H1 (cell line): ENCODE data around the gene TMIGD1. TPM values are rescaled to one million over a fixed set of nuclear protein-coding genes. Genes with fewer than 3 reads are reported as not detected.
A peak's percentile ranks its signal among the peaks of the same experiment; 100 is the strongest.

ENCODE experiments used
- CTCF ChIA-PET: fragments of 300-600 bp; sonication (Branson Sonifier 250); formaldehyde crosslinking; loops from one replicate; lab custom pipeline; 2021; ENCODE audit not compliant: partially characterized antibody; lab: Charles Lee
- POLR2A ChIA-PET: fragments of 300-600 bp; sonication (Branson Sonifier 250); formaldehyde crosslinking; loops from one replicate; lab custom pipeline; 2021; ENCODE audit warnings: inconsistent platforms; ENCODE audit not compliant: partially characterized antibody; lab: Charles Lee
- DNase-seq, 2 experiments: peaks; one replicate each; pipeline versions ENCODE4 v3.0.0 to v3.0.0-alpha.2; 2010 to 2022; ENCODE audit warnings: low spot score in 2 of 2, low read depth in 1 of 2, mixed read lengths in 1 of 2
- FAIRE-seq: peaks from 2 replicates; lab custom pipeline; 2011; peaks lifted over from hg19 to GRCh38; lab: Jason Lieb, UNC
- H2AFZ ChIP-seq: 2 replicates; pipeline ENCODE4 v1.8.1; 2012; ENCODE audit warnings: low read length, inconsistent platforms
- H2AK5ac ChIP-seq: 2 replicates; pipeline ENCODE4 v1.6.1; 2013; ENCODE audit warnings: low read depth, low read length
- H2BK120ac ChIP-seq: replicated peaks from 2 replicates; pipeline ENCODE3; 2013; ENCODE audit warnings: low read depth, low read length, inconsistent platforms
- H2BK12ac ChIP-seq: 2 replicates; pipeline ENCODE4 v1.6.1; 2013; ENCODE audit warnings: low read depth, low read length
- H2BK15ac ChIP-seq: 2 replicates; pipeline ENCODE4 v1.6.1; 2013; ENCODE audit warnings: low read length
- H2BK20ac ChIP-seq: 2 replicates; pipeline ENCODE4 v1.6.1; 2013; ENCODE audit warnings: low read length
- H2BK5ac ChIP-seq: 2 replicates; pipeline ENCODE4 v1.6.1; 2013; ENCODE audit warnings: low read depth, low read length
- H3K14ac ChIP-seq: 2 replicates; pipeline ENCODE4 v1.6.1; 2013; ENCODE audit warnings: inconsistent platforms; ENCODE audit not compliant: insufficient read length
- H3K18ac ChIP-seq: 2 replicates; pipeline ENCODE4 v1.6.1; 2013; ENCODE audit warnings: low read length; ENCODE audit errors: extremely low read depth
- H3K23ac ChIP-seq: 2 replicates; pipeline ENCODE4 v1.6.1; 2013; ENCODE audit warnings: inconsistent platforms; ENCODE audit not compliant: insufficient read length
- H3K23me2 ChIP-seq: 2 replicates; pipeline ENCODE4 v1.6.1; 2013; ENCODE audit warnings: low read depth, low read length
- H3K27ac ChIP-seq: 2 replicates; pipeline ENCODE4 v1.6.1; 2011; ENCODE audit warnings: low read depth, low read length, inconsistent platforms
- H3K27me3 ChIP-seq, 4 experiments: replicated peaks in 1 of 4; 1 replicate in 1 of 4; 2 replicates in 3 of 4; pipeline versions ENCODE4 v1.6.1 to v1.8.1; 2011 to 2013; ENCODE audit warnings: low read length in 3 of 4, mild to moderate bottlenecking in 3 of 4, inconsistent platforms in 2 of 4, mixed read lengths in 2 of 4, moderate library complexity in 1 of 4; ENCODE audit not compliant: control insufficient read depth in 3 of 4, insufficient read depth in 3 of 4; ENCODE audit errors: extremely low read depth in 1 of 4
- H3K36me3 ChIP-seq, 4 experiments: 2 replicates each; pipeline versions ENCODE4 v1.6.1 to v1.8.1; 2011 to 2013; ENCODE audit warnings: mild to moderate bottlenecking in 4 of 4, low read length in 3 of 4, moderate library complexity in 2 of 4, control low read depth in 1 of 4, inconsistent platforms in 1 of 4; ENCODE audit not compliant: insufficient read depth in 4 of 4, control insufficient read depth in 2 of 4
- H3K4ac ChIP-seq: replicated peaks from 2 replicates; pipeline ENCODE3; 2013; ENCODE audit warnings: low read length, low read depth, mixed read lengths, inconsistent platforms; ENCODE audit not compliant: insufficient read length
- H3K4me1 ChIP-seq, 4 experiments: replicated peaks in 1 of 4; 1 replicate in 1 of 4; 2 replicates in 3 of 4; pipeline versions ENCODE4 v1.6.1 to v1.8.1; 2011 to 2013; ENCODE audit warnings: low read length in 3 of 4, inconsistent platforms in 2 of 4, mixed read lengths in 1 of 4; ENCODE audit not compliant: insufficient read depth in 4 of 4, control insufficient read depth in 3 of 4
- H3K4me2 ChIP-seq, 2 experiments: 2 replicates each; pipeline versions ENCODE4 v1.6.1 to v1.8.1; 2011 to 2013; ENCODE audit warnings: low read depth in 2 of 2, low read length in 2 of 2, control low read depth in 1 of 2, inconsistent platforms in 1 of 2, mild to moderate bottlenecking in 1 of 2; ENCODE audit not compliant: insufficient read depth in 1 of 2
- H3K4me3 ChIP-seq, 4 experiments: fragments of 200-600, 300-600 bp in 1 of 4; sonication (generic), shearing (Covaris generic), sonication (Bioruptor Twin) in 1 of 4; 2 replicates each; pipeline versions ENCODE4 v1.5.1 to v1.8.1; 2011 to 2016; ENCODE audit warnings: low read length in 4 of 4, low read depth in 3 of 4, control low read depth in 2 of 4, inconsistent platforms in 2 of 4, mild to moderate bottlenecking in 2 of 4, mixed read lengths in 1 of 4, moderate library complexity in 1 of 4; ENCODE audit not compliant: insufficient read depth in 2 of 4; ENCODE audit errors: extremely low read depth in 1 of 4
- H3K56ac ChIP-seq: replicated peaks from 2 replicates; pipeline ENCODE3; 2013; ENCODE audit warnings: low read depth, mild to moderate bottlenecking, mixed read lengths, low read length, inconsistent platforms; ENCODE audit not compliant: insufficient read length
- H3K79me1 ChIP-seq: 2 replicates; pipeline ENCODE4 v1.6.1; 2013; ENCODE audit warnings: low read depth, low read length, control low read depth
- H3K79me2 ChIP-seq, 2 experiments: 2 replicates each; pipeline versions ENCODE4 v1.6.1 to v1.8.1; 2012 to 2013; ENCODE audit warnings: low read length in 2 of 2, mild to moderate bottlenecking in 2 of 2, inconsistent platforms in 1 of 2; ENCODE audit not compliant: insufficient read depth in 2 of 2, control insufficient read depth in 1 of 2
- H3K9ac ChIP-seq, 4 experiments: replicated peaks in 1 of 4; 1 replicate in 1 of 4; 2 replicates in 3 of 4; pipeline versions ENCODE4 v1.6.1 to v1.8.1; 2011 to 2013; ENCODE audit warnings: low read depth in 3 of 4, low read length in 3 of 4, control low read depth in 2 of 4, mild to moderate bottlenecking in 2 of 4, moderate library complexity in 2 of 4, inconsistent platforms in 1 of 4; ENCODE audit errors: extremely low read depth in 1 of 4
- H3K9me3 ChIP-seq, 2 experiments: 2 replicates each; pipeline versions ENCODE4 v1.6.1 to v1.8.1; 2012 to 2013; ENCODE audit warnings: mild to moderate bottlenecking in 2 of 2, moderate library complexity in 2 of 2, control low read depth in 1 of 2, inconsistent platforms in 1 of 2, low read depth in 1 of 2, low read length in 1 of 2, mixed read lengths in 1 of 2; ENCODE audit not compliant: insufficient read depth in 2 of 2
- H4K20me1 ChIP-seq, 2 experiments: replicated peaks in 1 of 2; 2 replicates each; pipeline versions ENCODE3 to v1.8.1; 2011 to 2013; ENCODE audit warnings: inconsistent platforms in 2 of 2, low read length in 2 of 2, mild to moderate bottlenecking in 1 of 2; ENCODE audit not compliant: insufficient read depth in 2 of 2, control insufficient read depth in 1 of 2
- H4K5ac ChIP-seq: 2 replicates; pipeline ENCODE4 v1.6.1; 2013; ENCODE audit warnings: low read length, low read depth, mixed read lengths, inconsistent platforms; ENCODE audit not compliant: insufficient read length
- H4K8ac ChIP-seq: 2 replicates; pipeline ENCODE4 v1.8.0; 2013; ENCODE audit warnings: mild to moderate bottlenecking, moderate library complexity, low read length, inconsistent platforms; ENCODE audit not compliant: insufficient read depth; ENCODE audit errors: extremely low read depth
- H4K91ac ChIP-seq: replicated peaks from 2 replicates; pipeline ENCODE3; 2013; ENCODE audit warnings: low read length, mixed read lengths, inconsistent platforms; ENCODE audit not compliant: insufficient read length
- EZH2 ChIP-seq: fragments of 200-600 bp; sonication (generic); IDR thresholded peaks from 2 replicates; pipeline ENCODE4 v1.7.1; 2012; ENCODE audit warnings: low read depth, mild to moderate bottlenecking, moderate library complexity, low read length, inconsistent platforms; ENCODE audit not compliant: severe bottlenecking
- FOSL1 ChIP-seq: IDR thresholded peaks from 2 replicates; pipeline ENCODE4 v1.6.1; 2011; ENCODE audit warnings: mild to moderate bottlenecking, low read depth, low read length, moderate library complexity; ENCODE audit not compliant: insufficient read depth
- MAFK ChIP-seq: IDR thresholded peaks from 2 replicates; pipeline ENCODE4 v1.6.1; 2012; ENCODE audit warnings: low read depth, mild to moderate bottlenecking, improper control_type of control experiment, low read length
- NRF1 ChIP-seq: IDR thresholded peaks from 2 replicates; pipeline ENCODE4 v1.6.1; 2011; ENCODE audit warnings: mild to moderate bottlenecking, low read depth, low read length, improper control_type of control experiment
- POLR2AphosphoS5 ChIP-seq: IDR thresholded peaks from 2 replicates; pipeline ENCODE4 v1.6.1; 2011; ENCODE audit warnings: low read depth, low read length
- POU5F1 ChIP-seq: IDR thresholded peaks from 2 replicates; pipeline ENCODE4 v1.6.1; 2011; ENCODE audit warnings: low read depth, mild to moderate bottlenecking, low read length, moderate library complexity
- RXRA ChIP-seq: IDR thresholded peaks from 2 replicates; pipeline ENCODE4 v1.6.1; 2011; ENCODE audit warnings: low read depth, mild to moderate bottlenecking, low read length, moderate library complexity; ENCODE audit not compliant: insufficient read depth
- SIRT6 ChIP-seq: IDR thresholded peaks from one replicate; pipeline ENCODE4 v1.7.1; 2012; ENCODE audit warnings: low read length, inconsistent platforms
- SP1 ChIP-seq: IDR thresholded peaks from 2 replicates; pipeline ENCODE4 v1.6.1; 2011; ENCODE audit warnings: low read depth, low read length
- TEAD4 ChIP-seq: IDR thresholded peaks from 2 replicates; pipeline ENCODE4 v1.6.1; 2012; ENCODE audit warnings: low read depth, low read length, inconsistent platforms, mixed read lengths
- WGBS, 2 experiments: shearing (Covaris generic) in 1 of 2; methylation state at CpG; one replicate each; pipeline versions ENCODE4 v1.1.6 to v1.1.7; 2013 to 2015; ENCODE audit warnings: low lambda C conversion rate in 2 of 2, mixed read lengths in 2 of 2, inconsistent platforms in 1 of 2, low coverage in 1 of 2, missing lambda C conversion rate in 1 of 2; ENCODE audit not compliant: insufficient replicate concordance in 2 of 2, insufficient coverage in 1 of 2, insufficient read length in 1 of 2; ENCODE audit errors: extremely low coverage in 1 of 2, missing lambda C conversion rate in 1 of 2; 5-methylcytosine and 5-hydroxymethylcytosine counted together
- polyA plus RNA-seq, 7 experiments: library from polyadenylated mRNA; depleted of rRNA in 3 of 7; stranded (reverse) in 5 of 7; unstranded in 2 of 7; fragments of >200 nt in 5 of 7; fragments of 200-250 nt in 2 of 7; gene quantifications; 1 replicate in 5 of 7; 2 replicates in 1 of 7; 4 replicates in 1 of 7; pipeline versions ENCODE4 v1.2.1 to v1.2.3, GENCODE V29; 2011 to 2013; ENCODE audit warnings: missing spikeins in 2 of 7, mixed read lengths in 2 of 7
- total RNA-seq: library from RNA; stranded (reverse); fragmentation: NEBNext Ultra II Directional; extraction: Animal tissue kit (Norgen Biotek cat#: 25700); gene quantifications from 2 replicates; pipeline ENCODE4 v1.2.1, GENCODE V29; 2021

The TMIGD1 gene
- total and polyA plus RNA-seq, 2 of the 8 experiments (the other 6 are each of a cell fraction or from before 2014, with no cell fraction given) = not detected

DNA sequence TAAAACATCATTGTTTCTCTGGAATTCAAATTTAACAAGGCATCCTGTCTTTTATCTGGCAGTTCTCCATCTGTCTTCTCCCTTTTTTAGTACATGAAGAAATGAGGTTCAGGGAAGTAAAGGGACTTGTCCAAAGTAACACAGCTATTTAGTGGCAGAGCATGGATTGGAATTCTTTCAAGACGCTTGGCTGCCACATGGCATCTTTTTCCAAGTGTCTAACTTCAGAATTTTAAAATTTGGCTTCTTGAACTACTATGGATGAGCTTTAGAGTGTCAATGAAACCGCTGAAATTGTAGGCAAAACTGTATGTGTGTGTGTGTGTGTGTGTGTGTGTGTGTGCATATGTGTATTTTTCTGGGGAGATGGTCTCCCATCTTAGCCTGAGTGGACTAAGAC is 5.2 kb upstream of the TMIGD1 start:
- no peak for FAIRE-seq
- ChIA-PET POLR2A (interaction anchor here (0.8 kb wide), 1 partner anchor 101 kb away, joined by 3 read pairs; no protein-coding TSS in a partner anchor), CTCF (interaction anchor here (0.6 to 7.7 kb wide), 11 partner anchors 8 to 585 kb away, joined by 3 to 57 read pairs (median 4); no protein-coding TSS in a partner anchor)

More for the DNA sequence above, 5.2 kb upstream of the TMIGD1 start:
- Histone ChIP-seq H3K4me1 (peaks cover 0 to 4% (median 1%) of the 10 kb centered on the region in 4 experiments; a peak in 3 of 7 replicates), H3K18ac (no peak overlapping the region), H3K14ac (no peak overlapping the region), H2AFZ (no peak overlapping the region), H2BK15ac (no peak overlapping the region), H3K9me3 (no peaks in the 10 kb centered on the region), H4K8ac (no peak overlapping the region), H4K20me1 (no peaks in the 10 kb centered on the region), H2BK120ac (no peak overlapping the region), H3K56ac (peak overlapping the region; percentile 61), H2AK5ac (no peak overlapping the region), H3K4ac (no peak overlapping the region), H3K27me3 (no peaks in the 10 kb centered on the region), H2BK12ac (no peak overlapping the region), H3K23ac (no peak overlapping the region), H4K91ac (no peak overlapping the region), H3K23me2 (no peaks in the 10 kb centered on the region; the same call in 1 of the 2 replicates), H3K4me3 (no peak overlapping the region), H3K36me3 (no peaks in the 10 kb centered on the region), H3K27ac (no peak overlapping the region), H3K4me2 (no peak overlapping the region), H2BK20ac (no peak overlapping the region), H3K79me2 (no peaks in the 10 kb centered on the region), H3K79me1 (no peaks in the 10 kb centered on the region), H4K5ac (no peak overlapping the region), H3K9ac (no peak overlapping the region), H2BK5ac (no peak overlapping the region)
- 97% methylated on average over 2 of the region's 2 CpGs; no CpG with 5 or more reads in 1 of the 2 experiments for WGBS, 2 experiments
- no peak for TF ChIP-seq RXRA
- no peak for TF ChIP-seq TEAD4
- no peak for TF ChIP-seq SIRT6
- TF ChIP-seq MAFK = no peak
- TF ChIP-seq SP1 = no peak
- TF ChIP-seq NRF1 = no peak
- no peak for TF ChIP-seq FOSL1
- TF ChIP-seq EZH2 = no peak
- TF ChIP-seq POU5F1 = no peak
- no peak for TF ChIP-seq POLR2AphosphoS5
- DNase-seq = no peak
